Mucosa of descending colon (tissue), 3 donors: ENCODE measurements around the gene TCEAL6. TPM values are rescaled to one million over a fixed set of nuclear protein-coding genes. Genes with fewer than 3 reads are reported as not detected.
"Not testable (repeated sequence)": the region's sequence is repeated elsewhere in the genome, so short reads cannot be mapped to it uniquely, and the experiment has no call there.

Source experiments
- ATAC-seq: fragments of 200-7000 bp; cut with Tn5 transposase; one replicate; pipeline ENCODE4 v1.9.1; 2020; ENCODE audit warnings: mild to moderate bottlenecking, moderate library complexity
- DNase-seq, 3 donors: peaks; one replicate each; pipeline ENCODE4 v3.0.0-alpha.2; 2020
- H3K36me3 ChIP-seq: fragments of 200-600 bp; one replicate; pipeline ENCODE4 v1.8.0; 2021; ENCODE audit warnings: low read depth, mild to moderate bottlenecking
- H3K4me1 ChIP-seq: fragments of 200-600 bp; one replicate; pipeline ENCODE4 v1.8.0; 2021; ENCODE audit warnings: low read depth, mild to moderate bottlenecking
- H3K4me3 ChIP-seq: fragments of 200-600 bp; one replicate; pipeline ENCODE4 v1.8.0; 2021; ENCODE audit warnings: mild to moderate bottlenecking
- H3K9me3 ChIP-seq: fragments of 200-600 bp; one replicate; pipeline ENCODE4 v1.8.0; 2021; ENCODE audit warnings: mild to moderate bottlenecking
- CTCF ChIP-seq: fragments of 200-600 bp; IDR thresholded peaks from one replicate; pipeline ENCODE4 v1.8.0; 2022; ENCODE audit warnings: antibody characterized with exemption, mild to moderate bottlenecking
- intact Hi-C, 2 donors: fragments of 100-400 bp; cut with DNase I in 1 of 2; cut with micrococcal nuclease in 1 of 2; formaldehyde crosslinking; loops; one replicate each; pipeline versions ENCODE4 v1.11.0 to v1.11.1; 2022; cut with DNase I, micrococcal nuclease
- long read RNA-seq, 2 donors: library from polyadenylated mRNA; unstranded; transcript quantifications; one replicate each; pipeline ENCODE4 v2.0.0, GENCODE V29; 2019 to 2021
- total RNA-seq, 3 donors: library from RNA; stranded (reverse); fragmentation: NEBNext Ultra II Directional in 2 of 3; extraction: Animal tissue kit (Norgen Biotek cat#: 25700) in 2 of 3; gene quantifications; one replicate each; pipeline versions ENCODE4 v1.2.1 to v1.2.4, GENCODE V29; 2021 to 2023
- donor health status: DM: no; HTN: no; CAD: no; lungs with moderate emphysema.
- donor health status: DM: no; HTN: no; CAD: no.
- donor health status: DM: no; HTN: yes; CAD: no.

The TCEAL6 gene
- total RNA-seq: under 1 TPM in 1 of 3 donors, not detected in 2; 0.82 TPM
- long read RNA-seq, donor 1, partial matches to known transcripts: 0 of 2 reads
- long read RNA-seq, donor 1, other reads (novel, unspliced or antisense): 0 of 2 reads
- long read RNA-seq, donor 2: 0 reads

GRCh38 chrX:102142274-102142673 lies at the start of gene TCEAL6:
Gene TCEAL6 (minus strand): TSS chrX:102142481.
- ATAC-seq, H3K4me1 ChIP-seq, intact Hi-C loops, H3K4me3 ChIP-seq, H3K36me3 ChIP-seq, DNase-seq, H3K9me3 ChIP-seq: not testable (repeated sequence)

GRCh38 chrX:102185967-102186720 lies 43.9 kb upstream of the TCEAL6 start:
- no peak for TF ChIP-seq CTCF
- ATAC-seq (no peak), DNase-seq (no peak)
- H3K4me1 ChIP-seq: no peaks in the 10 kb centered on the region
- H3K9me3 ChIP-seq: no peaks in the 10 kb centered on the region
- no peak overlapping the region for H3K4me3 ChIP-seq
- intact Hi-C loops: no loop called here
- no peaks in the 10 kb centered on the region for H3K36me3 ChIP-seq

GRCh38 chrX:102155806-102156179 lies 13.5 kb upstream of the TCEAL6 start, which contains the start of gene BEX5:
Gene BEX5 (minus strand): TSS chrX:102155977. CDS start chrX:102154265, 1,712 bp downstream.
- Histone ChIP-seq H3K4me3 (no peak within 1 kb of the TSS), H3K36me3 (no peaks in the 10 kb centered on the region), H3K9me3 (no peaks in the 10 kb centered on the region), H3K4me1 (peaks cover 2% of the 10 kb centered on the region)
- TF ChIP-seq CTCF: no peak
- intact Hi-C loops: no loop called here
- ATAC-seq (peak; percentile 98), DNase-seq (peak; percentile 61 to 73 (median 64))

- intact Hi-C loops: no loop called here
- Histone ChIP-seq H3K36me3 (no peaks in the 10 kb centered on the region), H3K4me1 (peaks cover 2% of the 10 kb centered on the region), H3K4me3 (no peak overlapping the region), H3K9me3 (no peaks in the 10 kb centered on the region)
- no peak for TF ChIP-seq CTCF
- ATAC-seq (peak; percentile 57), DNase-seq (peak in 2 of 3 donors; percentile 12 to 48)
Measured at GRCh38 chrX:102154900-102155805, 12.9 kb upstream of the TCEAL6 start.

GRCh38 chrX:102154218-102154860 lies 12.1 kb upstream of the TCEAL6 start:
- intact Hi-C loops: no loop called here
- peak in 2 of 3 donors; percentile 9 to 11 for DNase-seq
- Histone ChIP-seq H3K4me3 (no peak overlapping the region), H3K4me1 (peaks cover 2% of the 10 kb centered on the region), H3K9me3 (no peaks in the 10 kb centered on the region), H3K36me3 (no peaks in the 10 kb centered on the region)
- TF ChIP-seq CTCF: no peak
- no peak for ATAC-seq

GRCh38 chrX:102141631-102142030 lies 650 bp downstream of the TCEAL6 start:
- not testable (repeated sequence) for ATAC-seq

GRCh38 chrX:102140876-102141275 lies 1.4 kb downstream of the TCEAL6 start:
- H3K4me1 ChIP-seq, H3K9me3 ChIP-seq, H3K36me3 ChIP-seq, ATAC-seq, H3K4me3 ChIP-seq, DNase-seq, intact Hi-C loops: not testable (repeated sequence)

More at GRCh38 chrX:102141631-102142030, 650 bp downstream of the TCEAL6 start:
- DNase-seq, H3K9me3 ChIP-seq, H3K36me3 ChIP-seq, H3K4me3 ChIP-seq, intact Hi-C loops, H3K4me1 ChIP-seq: not testable (repeated sequence)
